ENCODE results near the gene KRTAP5-5.
A peak's percentile ranks its signal among the peaks of the same experiment; 100 is the strongest.
"Not testable (repeated sequence)": the region's sequence is repeated elsewhere in the genome, so short reads cannot be mapped to it uniquely, and the experiment has no call there.

The KRTAP5-5 gene

DNA sequence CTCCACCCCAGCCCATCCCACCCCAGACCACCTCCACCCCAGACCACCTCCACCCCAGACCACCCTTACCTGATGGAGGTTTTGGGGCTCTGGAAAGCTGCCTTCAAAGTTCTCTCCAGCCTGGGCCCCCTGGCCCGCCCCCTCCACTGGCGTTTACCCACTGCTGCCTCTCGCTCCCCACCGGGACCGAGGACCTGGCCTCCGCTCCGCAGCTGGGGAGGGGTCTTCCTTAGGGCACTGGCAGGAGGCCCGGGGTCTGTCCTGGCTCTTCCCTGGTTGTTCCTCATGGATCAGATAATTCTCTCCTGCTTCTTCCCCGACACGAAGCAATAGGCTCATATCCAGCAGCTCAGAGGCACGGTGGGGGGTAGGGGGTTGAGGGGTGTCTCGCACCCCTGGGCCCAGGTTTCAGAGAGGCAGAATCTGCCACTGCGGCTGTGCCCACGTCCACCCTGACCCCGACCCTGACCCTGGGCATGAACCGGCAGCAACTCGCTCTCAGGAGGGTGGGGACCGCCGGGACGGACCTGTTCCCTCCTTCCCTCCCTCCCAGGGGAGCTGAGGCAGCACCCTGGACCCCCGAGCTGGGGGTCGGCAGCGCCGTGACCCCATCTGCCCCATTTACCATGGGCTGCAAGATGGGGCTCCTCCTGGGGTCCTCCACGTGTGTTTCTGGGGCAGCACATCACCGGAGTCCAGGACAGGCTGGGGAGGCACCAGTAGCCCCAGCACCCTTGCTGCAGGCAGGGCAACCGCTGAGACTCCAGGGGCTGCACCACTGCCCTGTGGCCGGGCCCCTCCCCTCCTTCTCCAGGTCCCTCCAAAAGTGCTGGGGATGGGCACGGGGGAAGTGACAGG, 12.9 kb downstream of the KRTAP5-5 start:
- no peak for DNase-seq (ENCODE audit: low read depth)

DNA sequence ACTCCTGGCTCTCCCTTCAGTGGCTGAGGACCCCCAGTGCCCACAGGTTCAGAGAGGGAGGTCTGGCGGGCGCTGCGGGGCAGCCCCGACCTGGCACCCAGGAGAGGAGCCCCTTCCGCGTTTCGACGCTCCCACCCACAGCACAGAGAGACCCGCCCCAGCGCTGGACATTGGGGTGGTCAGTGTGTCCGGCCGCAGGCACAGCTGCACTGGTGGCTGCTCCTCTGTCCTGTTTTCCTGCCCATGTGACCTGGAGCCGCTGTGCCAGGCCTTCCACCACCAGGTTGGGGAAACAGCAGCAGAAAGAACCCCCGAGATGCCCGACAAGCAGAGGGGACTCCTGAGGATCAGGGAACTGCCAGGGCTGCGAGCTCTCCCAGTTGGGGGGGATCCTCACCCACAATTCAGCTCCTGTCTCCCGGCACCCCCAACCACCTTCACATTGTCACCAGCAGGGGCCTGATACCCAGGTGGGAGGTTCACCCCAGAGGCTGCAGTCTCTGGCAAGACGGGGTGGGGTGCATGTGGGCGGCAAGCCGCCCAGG, 13.6 kb downstream of the KRTAP5-5 start:
- DNase-seq (ENCODE audit: low read depth), result no peak

DNA sequence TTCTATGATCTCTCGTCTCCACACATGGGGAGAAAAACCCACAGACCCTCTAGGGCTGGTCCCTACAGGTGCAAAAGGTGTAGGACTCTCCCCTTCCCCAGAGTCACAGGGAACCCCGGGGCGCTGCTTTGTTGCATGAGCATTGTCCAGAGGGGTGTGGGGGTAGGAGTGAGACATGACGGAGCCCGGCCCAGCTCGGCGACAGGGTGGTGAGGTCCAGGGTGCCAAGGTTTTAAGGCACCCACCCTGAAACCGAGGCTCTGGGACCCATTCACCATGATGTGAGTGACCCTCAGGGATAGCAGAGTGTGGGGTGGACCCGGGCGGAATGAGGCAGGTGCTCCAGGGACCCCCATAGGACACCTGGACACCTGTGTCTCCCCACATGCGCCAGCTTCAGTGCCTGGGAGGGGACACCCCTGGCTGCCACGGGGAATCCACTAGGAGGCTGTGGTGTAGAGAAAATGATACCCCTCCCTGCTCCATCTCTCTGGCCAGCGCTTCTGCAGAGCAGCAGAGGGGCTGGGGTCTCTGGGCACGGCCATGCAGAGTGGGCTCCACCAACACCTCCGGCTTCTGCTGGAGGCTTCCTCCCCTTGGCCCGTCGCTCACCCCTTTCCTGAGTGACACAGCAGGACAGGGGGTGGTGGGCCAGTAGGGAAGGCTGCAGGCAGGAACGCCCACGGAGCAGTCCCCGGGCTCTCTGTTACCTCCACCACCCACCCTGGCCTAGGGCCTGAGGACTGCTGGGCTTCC, 15.2 kb downstream of the KRTAP5-5 start:
- DNase-seq (ENCODE audit: low read depth), result no peak

DNA sequence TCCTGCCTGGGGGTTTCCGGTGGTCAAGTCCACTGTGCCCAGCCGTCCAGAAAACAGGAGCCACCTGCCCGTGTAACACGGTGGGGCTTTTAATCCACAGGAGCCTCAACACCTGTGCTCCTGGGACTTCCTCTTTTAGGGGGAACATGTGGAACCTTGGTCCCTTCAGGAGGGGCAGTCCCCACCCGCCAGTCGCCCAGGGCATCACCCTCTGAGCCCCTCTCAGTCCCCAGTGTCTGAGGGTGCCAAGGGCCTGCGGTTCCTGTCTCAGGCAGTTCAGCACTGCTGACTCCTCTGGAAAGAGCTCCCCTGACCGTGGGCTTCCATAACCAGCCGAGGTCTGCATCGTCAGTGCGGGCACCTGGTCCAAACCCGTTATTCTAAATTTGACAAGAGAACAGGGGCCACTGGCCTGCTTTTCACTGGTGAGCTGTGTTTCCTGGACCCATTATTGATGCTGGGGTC, 15.8 kb downstream of the KRTAP5-5 start:
- DNase-seq (ENCODE audit: low read depth), result no peak

DNA sequence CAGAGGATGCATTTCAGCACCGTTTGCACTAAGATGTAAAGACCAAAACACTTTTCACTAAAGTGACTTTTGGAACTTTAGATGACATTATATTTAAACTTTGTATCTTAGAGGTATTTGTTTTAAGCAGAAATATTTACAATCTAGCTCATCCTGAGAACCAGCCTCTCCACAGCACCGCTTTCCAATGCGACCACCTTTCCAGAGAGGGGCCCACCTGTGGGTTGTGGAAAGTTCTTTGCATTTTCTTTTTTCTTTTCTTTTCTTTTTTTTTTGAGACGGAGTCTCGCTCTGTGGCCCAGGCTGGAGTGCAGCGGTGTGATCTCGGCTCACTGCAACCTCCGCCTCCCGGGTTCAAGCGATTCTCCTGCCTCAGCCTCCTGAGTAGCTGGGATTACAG, 17.0 kb downstream of the KRTAP5-5 start:
- not testable (repeated sequence) for DNase-seq (ENCODE audit: low read depth)

DNA sequence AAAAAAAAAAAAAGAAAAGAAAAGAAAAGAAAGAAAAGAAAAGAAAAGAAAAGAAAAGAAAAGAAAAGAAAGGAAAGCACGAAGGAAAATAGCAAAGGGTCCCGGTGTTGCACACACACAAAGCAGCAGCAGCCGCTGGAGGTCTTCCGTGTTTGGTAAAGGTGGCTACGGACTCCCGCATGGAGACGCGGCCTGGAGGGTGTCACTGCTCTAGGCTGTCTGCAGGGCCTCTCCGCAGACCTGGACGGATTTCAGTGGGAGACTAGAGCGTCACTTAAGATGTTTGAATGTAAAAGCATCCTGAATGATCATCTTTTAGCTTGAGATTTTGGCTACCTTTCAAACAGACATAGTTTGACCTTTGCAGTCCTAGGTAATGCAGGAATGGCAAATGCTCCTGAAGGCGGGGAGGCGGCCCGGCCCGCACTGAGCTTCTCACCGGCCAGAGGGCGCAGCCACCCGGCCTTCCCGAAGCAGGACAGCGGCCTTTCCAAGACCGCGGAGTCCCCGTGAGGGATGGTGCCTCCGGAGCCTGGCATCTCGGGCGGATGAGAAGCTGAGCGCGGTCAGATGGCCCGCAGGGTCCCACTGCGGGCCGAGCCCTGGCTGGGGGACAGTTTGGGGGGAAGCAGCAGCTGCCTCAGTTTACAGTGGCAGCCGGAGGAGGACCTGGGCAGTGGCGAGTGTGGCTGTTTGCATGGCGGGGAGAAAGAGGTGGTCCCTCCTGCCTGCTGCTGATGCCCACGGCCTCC, 18.5 kb downstream of the KRTAP5-5 start:
- DNase-seq (ENCODE audit: low read depth), result no peak

DNA sequence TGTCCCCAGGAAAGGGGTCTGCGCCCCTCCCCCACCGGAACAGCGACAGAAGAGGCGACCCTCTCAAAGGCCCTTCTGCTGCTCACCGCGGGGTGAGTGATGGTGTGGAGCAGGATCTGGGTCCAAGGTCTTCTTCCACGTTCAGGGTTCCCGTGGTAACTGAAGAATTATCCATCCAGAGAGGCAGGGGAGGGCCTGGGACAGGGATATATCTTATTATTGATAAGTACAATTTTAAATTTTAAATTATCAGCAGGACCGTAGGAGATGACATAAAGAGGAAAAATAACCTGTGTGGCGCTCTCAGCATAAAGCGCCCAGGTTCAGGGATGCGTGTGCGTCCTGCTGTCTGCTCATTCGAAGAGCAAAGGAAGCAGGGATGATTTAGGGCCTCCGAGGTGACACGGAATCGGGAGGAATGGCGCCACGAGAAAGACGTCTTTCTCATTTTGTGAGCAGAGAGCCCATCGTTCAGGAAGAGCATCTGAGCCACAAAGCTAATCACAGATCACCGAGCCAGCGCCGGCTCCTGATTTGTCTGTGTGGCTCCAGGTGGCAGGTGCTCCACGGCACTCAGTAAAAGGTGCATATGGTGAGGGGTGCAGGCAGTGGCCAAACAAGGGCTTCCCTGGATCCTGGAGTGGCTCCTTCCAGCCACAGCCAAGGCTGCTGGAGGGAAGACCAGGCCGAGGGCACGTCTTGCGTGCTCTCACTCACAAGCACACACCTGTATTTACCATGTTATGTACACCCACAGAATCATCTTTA, 19.3 kb downstream of the KRTAP5-5 start:
- no peak for DNase-seq (ENCODE audit: low read depth)

DNA sequence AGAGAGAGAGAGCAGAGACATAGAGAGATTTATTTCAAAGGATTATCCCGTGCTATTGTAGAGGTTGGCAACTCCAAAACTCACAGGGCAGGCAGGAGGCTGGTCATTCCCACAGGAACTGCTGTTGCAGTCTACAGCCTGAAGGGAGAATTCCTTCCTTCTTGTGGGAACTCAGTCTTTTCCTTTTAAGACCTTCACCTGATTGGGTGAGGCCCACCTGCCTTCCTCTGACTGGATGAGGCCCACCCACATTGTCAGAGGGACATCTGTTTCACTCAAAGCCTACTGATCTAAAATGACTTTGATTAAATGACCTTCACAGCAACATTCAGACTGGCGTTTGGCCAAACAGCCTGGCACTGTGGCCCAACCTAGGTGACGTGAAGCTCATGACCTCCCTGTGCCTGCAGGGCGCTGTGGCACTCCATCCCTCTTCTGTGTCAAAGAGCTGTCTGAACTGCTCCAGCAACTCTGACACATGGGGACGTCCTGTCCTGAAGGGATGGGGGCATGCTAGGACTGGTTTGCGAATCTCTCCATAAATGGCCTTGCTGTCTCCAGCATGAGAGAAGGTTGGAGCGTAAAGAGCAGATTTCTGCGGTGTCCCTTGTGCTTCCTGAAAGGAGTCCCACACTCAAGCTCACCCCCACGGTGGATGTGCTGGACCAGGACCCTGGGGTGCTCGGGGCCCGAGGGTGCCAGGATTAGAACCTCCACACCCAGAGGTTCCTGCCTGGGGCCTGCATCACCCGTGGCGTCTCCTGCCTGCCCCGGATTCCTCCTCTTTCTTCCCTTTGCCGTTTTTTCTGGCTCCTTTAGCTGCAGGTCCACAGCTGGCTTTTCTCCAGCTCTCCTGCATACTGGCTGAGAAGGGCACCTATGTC, 20.7 kb downstream of the KRTAP5-5 start:
- DNase-seq (ENCODE audit: low read depth), result no peak

DNA sequence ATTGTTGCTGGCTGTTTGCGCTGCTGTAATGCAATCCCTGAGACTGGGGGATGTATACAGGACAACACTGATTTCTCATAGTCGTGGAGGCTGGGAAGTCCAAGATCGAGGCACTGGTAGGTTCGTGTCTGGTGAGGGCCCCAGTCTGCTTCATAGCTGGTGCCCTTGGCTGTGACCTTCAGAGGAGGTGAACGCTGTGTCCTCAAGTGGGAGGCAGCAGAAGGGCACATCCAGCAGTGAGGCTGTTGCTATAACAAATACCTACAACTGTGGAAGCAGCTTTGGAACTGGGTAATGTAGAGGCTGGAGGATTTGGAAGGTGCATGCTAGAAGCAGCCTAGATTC, 21.3 kb downstream of the KRTAP5-5 start:
- DNase-seq (ENCODE audit: low read depth), result no peak

DNA sequence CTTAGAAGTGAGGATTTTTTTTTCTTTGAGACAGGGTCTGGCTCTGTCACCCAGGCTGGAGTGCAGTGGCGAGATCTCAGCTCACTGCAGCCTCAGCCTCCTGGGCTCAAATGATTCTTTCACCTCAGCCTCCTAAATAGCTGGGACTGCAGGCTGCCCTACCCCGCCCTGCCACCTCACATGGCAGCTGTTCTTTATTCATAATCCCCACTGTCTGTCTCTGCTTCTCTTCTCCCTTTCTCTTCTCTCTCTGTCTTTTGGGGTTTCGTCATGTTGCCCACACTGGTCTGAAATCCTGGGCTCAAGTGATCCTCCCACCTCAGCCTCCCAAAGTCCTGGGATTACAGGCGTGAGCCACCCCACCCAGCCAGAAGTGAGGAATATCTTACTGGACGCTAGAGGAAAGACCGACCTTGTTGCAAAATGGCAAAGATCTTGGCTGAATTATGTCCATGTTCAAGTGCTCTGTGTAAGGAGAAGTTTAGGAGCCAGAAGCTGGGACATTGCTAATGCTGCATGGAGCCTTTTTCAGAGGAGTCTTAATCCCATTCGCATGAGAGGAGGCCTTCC, 21.9 kb downstream of the KRTAP5-5 start:
- DNase-seq (ENCODE audit: low read depth), result no peak

DNA sequence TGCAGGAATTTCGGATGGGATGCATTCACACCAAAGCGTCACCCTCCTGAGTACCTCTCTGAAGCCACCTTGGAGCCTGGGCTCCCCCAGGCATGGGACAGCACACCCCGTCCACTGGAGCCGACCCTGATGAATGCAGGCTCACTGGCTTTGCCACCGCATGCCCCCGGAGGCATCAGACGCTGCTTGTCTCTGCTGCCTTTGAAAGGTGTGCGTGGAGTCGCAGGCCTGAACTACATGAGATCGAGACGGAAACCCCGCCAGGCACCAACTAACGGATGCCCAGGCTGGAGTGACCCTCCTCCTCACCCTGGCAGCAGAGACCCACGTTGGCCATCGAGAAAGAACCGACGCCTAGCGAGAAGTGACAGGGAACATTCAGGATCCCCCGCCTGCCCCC, 22.5 kb downstream of the KRTAP5-5 start:
- DNase-seq (ENCODE audit: low read depth), result no peak

DNA sequence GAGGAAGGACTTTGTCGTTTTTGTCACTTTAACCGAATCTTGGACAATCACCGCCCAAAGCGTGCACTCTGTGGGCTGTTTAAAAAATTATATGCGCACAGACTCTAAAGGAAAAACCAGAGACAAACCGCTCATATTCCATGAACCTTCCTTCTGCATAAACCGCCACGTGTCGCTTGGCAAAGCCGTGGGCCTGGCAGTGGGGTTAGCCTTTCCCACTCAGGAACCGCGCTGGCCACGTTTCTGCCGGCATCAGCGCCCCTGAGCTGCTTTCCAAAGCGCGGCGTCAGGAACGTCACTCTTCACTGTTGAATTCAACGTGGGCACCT, 22.8 kb downstream of the KRTAP5-5 start:
- DNase-seq (ENCODE audit: low read depth), result no peak

DNA sequence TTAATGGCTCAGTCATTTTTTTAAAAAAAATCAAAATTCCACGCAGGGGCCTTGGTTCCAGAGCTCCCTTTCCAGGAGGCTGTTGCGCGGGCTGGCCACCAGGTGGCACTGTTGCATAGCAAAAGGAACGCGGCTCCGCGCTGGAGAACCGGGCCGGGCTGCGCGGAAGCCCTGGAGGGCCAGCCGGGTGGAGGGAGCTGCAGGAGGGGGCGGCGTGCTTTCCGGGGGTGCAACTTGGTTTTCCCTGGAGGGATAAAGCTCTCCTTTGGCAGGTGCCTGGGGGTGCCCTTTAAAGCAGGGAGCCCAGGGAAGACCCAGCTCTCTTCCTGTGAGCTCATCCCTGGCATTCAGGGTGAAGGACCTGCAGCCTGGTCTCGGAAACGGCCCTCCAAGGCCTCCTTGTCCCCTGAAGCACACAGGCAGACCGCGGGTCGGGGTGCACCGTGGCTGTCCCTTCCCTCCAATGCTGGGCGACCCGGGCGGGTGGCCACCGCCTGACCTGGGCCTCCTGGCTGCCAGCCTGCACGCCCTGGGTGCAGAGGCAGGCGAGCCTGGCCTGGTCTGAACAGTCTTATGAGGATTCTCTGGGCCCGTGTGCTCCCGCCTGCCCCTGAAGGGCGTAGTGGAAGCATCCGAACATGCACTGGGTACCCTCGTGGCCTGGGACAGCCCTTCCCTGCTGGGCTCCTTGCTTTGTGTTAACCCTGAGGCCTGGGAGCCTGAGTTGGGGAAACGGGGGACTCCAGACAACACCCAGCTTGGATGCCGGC, 23.4 kb downstream of the KRTAP5-5 start:
- peak; percentile 67 for DNase-seq (ENCODE audit: low read depth)

DNA sequence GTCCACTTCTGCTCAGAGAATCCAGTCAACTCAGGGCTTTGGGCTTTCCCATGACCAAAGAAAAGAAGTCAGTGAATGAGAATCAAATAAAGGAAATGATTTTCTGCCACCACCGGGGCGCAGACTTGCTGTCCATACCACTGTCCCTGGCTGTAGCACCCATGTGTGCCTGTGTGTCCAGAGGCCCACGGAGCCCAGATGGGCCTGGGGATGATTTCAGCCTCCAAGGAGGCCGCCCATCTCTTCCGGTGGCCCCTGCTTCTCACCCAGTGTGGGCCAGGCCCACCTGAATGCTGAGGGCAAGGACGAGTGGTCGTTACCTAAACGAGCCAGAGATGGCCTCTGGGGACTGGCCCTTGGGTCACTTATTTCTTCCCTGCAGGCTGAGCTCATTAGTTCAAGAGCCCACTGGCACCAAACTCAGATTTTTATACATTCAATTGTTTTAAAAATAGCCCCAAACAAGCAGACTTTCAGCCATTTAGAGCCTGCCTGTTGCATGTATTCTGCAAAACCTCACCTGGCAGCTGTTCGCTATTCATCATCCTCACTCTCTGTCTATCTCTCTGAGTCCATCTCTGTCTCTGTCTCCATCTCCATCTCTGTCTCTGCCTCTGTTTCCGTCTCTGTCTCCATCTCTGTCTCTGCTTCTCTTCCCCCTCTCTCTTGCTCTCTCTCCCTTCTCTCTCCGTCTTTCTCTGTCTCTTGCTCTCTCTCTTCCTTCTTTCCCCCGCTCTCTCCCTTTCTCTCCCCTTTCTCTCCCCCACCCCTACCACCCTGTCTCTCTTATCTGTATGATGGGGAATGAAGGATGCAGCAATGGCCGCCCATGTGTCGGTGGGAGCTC, 24.2 kb downstream of the KRTAP5-5 start:
- no peak for DNase-seq (ENCODE audit: low read depth)

DNA sequence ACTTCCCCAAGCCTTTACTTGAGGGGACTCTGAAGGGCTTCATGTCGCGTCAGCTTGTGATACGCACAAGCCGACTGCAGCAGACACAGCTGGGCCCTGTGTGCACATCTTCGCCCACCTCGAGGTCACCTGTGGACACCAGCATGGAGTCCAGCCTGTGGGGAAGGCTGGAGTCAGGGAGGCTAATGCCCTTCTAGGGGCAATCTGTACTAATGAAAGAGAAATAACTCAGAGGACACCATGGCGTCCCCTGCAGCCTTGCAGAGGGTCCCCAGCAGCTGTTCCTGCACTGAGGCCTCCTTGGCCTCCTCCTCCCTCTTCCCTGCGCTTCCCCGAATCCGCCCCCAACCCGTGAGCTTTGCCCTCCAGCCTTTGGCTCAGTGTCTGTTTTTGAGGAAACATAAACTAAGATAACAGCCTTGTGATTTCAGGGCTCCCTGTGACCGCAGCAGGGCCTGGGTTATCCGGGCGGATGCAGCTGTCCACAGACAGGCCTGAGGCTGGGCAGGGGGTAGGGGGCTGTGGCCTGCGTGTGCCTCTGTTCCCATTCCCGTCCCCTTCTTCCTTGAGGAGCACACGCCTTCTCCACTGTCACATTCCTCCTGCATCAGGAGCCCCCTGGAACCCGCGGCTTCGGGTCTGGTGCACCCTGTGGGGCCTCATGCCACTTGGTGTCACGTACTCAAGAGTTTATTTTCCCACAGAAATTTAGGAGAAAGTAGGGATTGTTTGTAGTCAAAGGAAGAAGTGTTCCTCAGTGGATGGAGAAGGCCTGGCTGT, 25.0 kb downstream of the KRTAP5-5 start:
- no peak for DNase-seq (ENCODE audit: low read depth)

DNA sequence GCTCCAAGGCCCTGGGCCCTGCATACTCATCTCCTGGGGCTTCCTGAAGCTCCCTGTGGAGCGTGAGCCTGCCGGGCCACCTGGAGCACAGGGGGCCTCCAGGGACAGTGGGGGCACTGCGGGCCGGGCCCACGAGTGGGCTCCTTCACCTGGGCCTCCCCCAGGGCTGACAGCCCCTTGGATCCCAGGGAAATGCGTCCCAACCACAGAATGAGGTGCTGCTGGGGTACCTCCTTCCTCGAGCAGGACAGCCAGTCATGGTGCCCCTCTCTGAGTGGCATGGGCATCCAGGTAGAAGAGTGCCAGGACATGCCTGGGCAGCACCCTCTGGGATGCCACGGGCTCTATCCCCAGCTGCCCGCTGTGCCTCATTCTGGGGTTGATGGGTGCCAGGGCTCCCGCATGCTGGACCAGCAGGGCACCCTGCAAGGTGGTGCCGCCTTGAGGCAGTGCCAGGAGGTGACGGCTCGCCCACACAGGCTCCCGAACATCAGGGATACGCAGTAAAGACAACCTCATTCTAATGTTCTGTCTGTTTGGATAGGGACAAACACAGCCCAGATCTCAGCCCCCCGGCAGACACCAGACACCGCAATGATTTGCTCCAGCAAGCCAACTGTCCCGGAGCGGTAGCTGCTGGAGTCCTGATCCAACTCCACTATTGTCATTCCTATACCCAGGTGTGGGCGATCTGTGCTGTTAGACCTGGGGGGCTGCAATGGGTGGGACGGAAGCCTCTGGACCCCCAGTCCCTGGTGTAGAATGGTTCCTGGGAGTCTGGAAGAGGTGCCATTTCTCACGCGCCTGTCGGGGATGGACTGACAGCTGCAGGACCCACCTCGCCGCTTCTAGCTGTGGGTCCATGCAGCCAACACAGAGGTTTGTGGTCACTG, 25.8 kb downstream of the KRTAP5-5 start:
- no peak for DNase-seq (ENCODE audit: low read depth)

DNA sequence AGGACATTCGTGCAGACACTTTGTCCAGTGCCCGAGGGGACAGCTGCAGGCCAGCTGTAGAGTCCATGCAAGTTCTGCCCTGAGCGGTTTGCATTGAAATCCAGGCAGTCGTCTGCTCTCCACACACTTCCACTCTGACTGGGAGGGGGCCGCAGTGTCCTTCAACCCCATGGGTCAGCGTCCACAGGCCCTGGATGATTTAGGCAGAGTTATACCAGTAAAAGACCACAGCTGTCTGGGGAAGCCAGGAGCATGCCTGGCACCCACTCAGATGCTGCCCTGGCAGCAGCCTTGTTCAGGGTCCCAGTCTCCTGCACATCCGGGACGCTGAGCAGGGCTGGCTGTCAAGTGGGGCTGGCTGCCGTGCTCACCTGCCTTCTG, 26.5 kb downstream of the KRTAP5-5 start:
- no peak for DNase-seq (ENCODE audit: low read depth)
